GM06990 (cell line): ENCODE measurements around the gene RAB7B.

Experiments used
- DNase-seq: peaks from one replicate; pipeline ENCODE4 v3.0.0-alpha.2; 2011; ENCODE audit not compliant: insufficient read length; ENCODE audit errors: extremely low read depth
- H3K27me3 ChIP-seq: replicated peaks from 2 replicates; pipeline ENCODE4 v1.6.0; 2011; ENCODE audit warnings: low read length; ENCODE audit not compliant: control insufficient read depth, insufficient read depth
- H3K36me3 ChIP-seq: 2 replicates; pipeline ENCODE4 v1.5.1; 2011; ENCODE audit warnings: low read length; ENCODE audit not compliant: control insufficient read depth, insufficient read depth
- H3K4me3 ChIP-seq: replicated peaks from 2 replicates; pipeline ENCODE4 v1.5.1; 2011; ENCODE audit warnings: low read depth, mild to moderate bottlenecking, control low read depth, low read length
- CTCF ChIP-seq: IDR thresholded peaks from 2 replicates; pipeline ENCODE4 v1.5.1; 2011; ENCODE audit warnings: low read length, control low read depth, mild to moderate bottlenecking, inconsistent platforms; ENCODE audit not compliant: insufficient read depth, poor library complexity, severe bottlenecking

The RAB7B gene

DNA sequence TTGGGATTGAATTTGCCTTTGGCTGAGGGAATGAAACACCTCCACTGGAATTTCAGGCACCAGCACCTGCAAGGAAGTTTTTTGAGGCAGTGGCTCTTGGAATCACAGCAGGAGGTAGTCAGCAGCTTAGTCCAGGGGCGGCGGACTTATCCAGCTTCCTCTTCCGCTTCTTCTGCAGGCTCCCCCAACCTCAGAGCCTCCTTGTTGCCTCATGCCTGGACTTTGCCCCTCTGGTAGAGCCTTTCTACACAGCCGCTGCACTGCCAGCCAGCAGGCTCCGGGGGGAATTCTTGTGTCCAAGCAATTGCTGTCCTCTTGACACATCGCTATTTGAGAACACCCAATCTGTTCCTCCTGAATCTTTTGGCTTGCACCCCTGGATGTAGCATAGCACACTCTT lies 45.4 kb upstream of the RAB7B start:
- TF ChIP-seq CTCF = no peak
- no peak for DNase-seq
- no peaks in the 10 kb centered on the region for H3K36me3 ChIP-seq
- no peak overlapping the region for H3K4me3 ChIP-seq
- H3K27me3 ChIP-seq = no peaks in the 10 kb centered on the region

DNA sequence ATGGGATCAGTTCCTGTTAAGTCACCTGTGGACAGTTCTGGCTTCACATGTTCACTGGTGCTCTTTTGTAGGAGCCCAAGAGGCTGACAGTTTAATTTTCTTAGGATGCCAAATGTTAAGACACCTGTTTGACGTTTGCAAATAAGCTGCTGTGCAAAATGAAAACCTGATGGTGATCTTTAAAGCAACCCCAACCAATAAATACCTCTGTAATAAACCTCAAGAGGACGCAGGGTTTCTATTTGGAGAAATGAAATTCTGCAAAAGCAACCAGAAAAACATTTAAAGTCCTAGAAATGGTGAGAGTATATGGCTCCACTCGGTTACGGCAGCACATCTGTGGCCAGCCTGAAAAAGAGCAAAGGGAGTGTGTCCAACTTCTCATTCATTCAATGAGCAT lies 44.1 kb upstream of the RAB7B start:
- TF ChIP-seq CTCF = no peak
- no peaks in the 10 kb centered on the region for H3K27me3 ChIP-seq
- DNase-seq = no peak
- no peak overlapping the region for H3K4me3 ChIP-seq
- no peaks in the 10 kb centered on the region for H3K36me3 ChIP-seq

DNA sequence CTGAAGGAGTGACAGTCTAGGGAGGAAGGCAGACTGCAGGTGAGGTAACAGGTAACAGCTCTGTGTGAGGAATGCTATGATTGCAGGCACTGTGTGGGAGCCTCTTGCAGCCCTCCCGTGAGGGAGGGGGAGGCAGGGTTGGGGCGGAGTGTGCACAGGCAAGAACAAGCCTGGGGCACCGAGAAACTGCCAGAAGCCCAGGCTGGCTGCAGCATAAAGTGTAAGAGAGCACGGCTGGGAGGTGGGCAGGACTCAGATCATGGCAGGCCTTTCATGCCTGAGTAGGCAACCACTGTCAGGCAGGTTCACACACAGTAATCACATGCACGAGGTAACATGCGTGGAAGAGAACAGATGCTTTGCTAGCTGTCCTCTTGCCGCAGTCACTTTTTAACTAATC lies 38.4 kb upstream of the RAB7B start:
- Histone ChIP-seq H3K36me3 (no peaks in the 10 kb centered on the region), H3K27me3 (no peaks in the 10 kb centered on the region), H3K4me3 (no peak overlapping the region)
- TF ChIP-seq CTCF = no peak
- DNase-seq = peak; percentile 63

GRCh38 chr1:206040328-206040727 lies 37.1 kb upstream of the RAB7B start:
- H3K4me3 ChIP-seq = no peak overlapping the region
- TF ChIP-seq CTCF = no peak
- no peaks in the 10 kb centered on the region for H3K36me3 ChIP-seq
- no peak for DNase-seq
- H3K27me3 ChIP-seq = no peaks in the 10 kb centered on the region

- H3K36me3 ChIP-seq = no peaks in the 10 kb centered on the region
- TF ChIP-seq CTCF = no peak
- no peaks in the 10 kb centered on the region for H3K27me3 ChIP-seq
- H3K4me3 ChIP-seq = no peak overlapping the region
- DNase-seq = no peak
Observed at GRCh38 chr1:206039046-206039973, 36.1 kb upstream of the RAB7B start.
